Activated CD4-positive, CD25-positive, alpha-beta regulatory T cell treated with anti-CD3 and anti-CD28 coated beads, Interleukin-2, amount 50 U/mL, for 24 hours (primary cell): ENCODE measurements around the gene ELF1.
"Not testable (repeated sequence)": the region's sequence is repeated elsewhere in the genome, so short reads cannot be mapped to it uniquely, and the experiment has no call there.

Experiments
- ATAC-seq, 2 donors: fragments of 150-1000 bp; cut with Tn5 transposase; one replicate each; pipeline ENCODE4 v1.10.0; 2021; ENCODE audit warnings: mild to moderate bottlenecking in 1 of 2, moderate library complexity in 1 of 2

Gene ELF1

DNA sequence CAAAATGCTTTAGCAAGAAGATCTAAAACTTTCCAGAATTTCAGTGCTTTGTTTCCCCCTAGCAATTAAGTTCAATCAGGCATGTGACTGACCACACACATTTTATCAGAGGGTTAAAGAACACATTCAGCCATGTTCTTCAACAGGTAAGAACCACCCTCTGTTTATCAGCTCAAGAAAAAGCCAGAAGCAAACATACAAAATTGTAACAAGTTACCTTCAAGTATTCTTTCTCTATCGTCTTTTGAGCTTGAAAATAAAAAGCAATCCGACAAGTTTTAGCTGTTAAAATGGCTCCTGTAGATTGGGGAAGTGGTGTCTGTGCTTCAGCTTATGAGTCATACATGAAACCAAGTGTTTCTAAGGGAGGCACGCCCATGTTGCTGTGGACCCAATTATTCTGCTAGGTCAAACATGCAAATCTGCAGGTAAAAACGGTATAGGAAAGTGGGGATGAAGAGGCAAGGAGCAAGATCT lies at the start of gene ELF1:
Gene ELF1 (minus strand): TSS at position 306 of the 477 bp plus-strand sequence. CDS start 37,262 bp downstream, outside the sequence.
- peak; percentile 85 to 86 for ATAC-seq

DNA sequence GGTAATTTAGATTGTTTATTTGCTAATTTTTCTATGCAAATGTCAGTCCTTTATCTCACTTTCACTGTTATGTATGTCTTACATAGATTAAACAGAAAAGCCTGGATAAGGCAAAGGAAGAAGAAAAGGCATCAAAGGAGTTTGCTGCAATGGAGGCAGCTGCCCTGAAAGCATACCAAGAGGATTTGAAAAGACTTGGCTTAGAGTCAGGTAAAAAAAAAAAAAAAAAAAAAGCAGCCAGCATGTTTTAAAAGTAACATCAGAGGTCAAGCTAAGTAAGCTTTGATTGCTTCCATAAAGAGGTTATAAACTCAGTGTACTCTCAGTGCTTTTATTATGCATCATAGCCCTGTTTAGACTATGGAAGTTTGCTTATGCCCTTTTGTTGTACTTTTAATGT lies 46.0 kb upstream of the ELF1 start:
- no peak for ATAC-seq

DNA sequence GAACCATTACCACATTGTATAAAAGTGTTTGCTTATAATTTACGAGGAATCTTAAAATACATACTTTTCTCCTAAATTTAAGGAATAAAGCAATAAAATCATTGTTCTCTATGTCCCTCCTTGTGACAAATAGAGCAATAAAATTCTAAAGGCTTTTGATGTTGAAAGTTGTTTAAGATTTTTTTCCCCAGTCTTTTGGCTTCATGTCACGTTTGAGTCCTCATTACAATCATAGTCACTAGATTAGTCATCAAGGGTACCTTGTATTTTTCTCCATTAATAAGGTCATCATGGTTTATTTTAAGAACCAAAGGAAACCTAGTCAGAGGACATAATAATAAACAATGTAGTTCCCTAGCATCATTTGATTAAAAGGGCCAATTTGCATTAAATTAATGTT lies 45.4 kb upstream of the ELF1 start:
- no peak for ATAC-seq

DNA sequence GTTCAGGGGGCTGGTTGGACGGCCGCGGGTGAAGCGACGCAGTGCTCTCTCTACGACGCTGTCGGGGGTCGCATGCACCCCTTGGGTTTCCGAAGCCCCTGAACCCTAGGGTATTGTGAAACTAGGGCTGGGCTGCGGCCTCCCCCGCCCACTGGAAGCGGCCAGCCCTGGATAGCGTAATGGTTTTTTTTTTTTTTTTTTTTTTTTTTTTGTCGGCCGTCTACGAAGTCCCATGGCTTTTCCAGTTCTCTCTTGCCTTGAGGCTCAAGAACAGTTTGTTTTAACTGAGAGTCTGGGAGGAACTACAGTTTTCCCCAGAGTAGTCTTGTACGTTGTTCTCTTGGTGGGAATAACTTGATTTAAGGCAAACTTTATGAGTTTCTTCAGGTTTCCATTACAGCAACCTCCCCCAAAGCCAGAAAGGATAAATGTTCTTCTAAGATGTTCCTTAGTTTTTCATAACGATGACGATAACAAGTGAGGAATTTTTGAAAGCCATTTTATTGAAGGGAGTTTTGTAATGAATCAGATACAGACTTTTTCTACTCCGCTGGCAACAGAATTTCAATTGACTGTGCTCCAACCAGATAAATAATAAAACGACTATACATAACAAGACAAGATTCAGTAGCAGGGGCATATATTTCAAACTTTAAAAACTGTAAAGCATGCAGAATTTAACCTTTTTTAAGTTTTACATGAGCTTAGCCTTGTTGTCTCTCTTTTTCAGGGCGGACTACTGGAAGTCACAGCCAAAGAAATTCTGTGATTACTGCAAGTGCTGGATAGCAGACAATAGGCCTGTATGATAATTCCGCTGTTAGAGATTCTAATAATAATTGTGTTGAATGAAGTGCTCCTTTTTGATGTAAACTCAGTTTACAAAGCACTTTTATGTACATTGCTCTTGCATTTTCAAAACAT lies 43.1 kb upstream of the ELF1 start:
- ATAC-seq, result peak; percentile 3 to 9

DNA sequence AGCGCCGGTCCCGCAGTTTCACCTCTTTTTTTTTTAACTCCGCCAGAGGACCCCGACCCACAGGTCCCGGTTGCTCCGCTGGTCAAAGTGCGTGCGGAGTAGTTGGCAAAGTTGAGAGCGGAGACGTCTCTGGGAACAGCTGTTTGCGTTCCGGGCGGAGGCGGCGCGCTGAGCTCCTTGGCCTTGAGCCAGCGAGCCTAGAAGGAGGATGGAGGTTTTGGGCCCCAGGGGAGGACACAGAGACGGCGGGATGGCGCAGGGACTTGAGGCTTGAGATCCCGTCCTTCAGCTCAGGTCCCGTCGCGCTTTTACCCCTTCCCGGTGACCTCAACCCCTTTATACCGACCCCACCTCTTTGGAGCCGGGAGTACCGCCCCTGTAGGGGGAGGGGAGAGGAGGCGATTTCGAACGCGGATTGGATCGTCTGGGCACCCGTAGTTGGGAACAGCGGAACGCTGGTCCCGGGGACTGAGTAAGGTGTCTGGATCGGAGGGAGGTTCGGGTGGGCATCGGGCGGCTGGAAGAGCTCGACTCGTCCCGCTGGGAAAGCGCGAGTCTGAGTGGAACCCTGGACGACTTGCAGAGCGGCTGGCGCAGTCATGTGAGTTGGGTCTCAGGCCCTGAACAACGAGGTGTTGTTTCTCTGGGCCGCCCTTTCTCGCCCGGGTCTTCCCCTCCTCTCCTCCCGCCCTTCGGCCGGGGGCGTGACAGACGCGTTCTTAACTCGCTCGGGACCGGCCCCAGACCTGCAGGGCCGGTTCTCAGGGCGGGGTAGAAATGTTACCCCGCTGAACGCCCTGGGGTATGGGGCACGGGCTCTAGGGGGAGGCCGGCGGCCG lies 42.2 kb upstream of the ELF1 start, which contains the start of gene WBP4:
Gene WBP4 (plus strand): TSS at position 435 of the 839 bp plus-strand sequence. CDS start 165 bp downstream, at position 600.
- peak; percentile 68 to 69 for ATAC-seq

DNA sequence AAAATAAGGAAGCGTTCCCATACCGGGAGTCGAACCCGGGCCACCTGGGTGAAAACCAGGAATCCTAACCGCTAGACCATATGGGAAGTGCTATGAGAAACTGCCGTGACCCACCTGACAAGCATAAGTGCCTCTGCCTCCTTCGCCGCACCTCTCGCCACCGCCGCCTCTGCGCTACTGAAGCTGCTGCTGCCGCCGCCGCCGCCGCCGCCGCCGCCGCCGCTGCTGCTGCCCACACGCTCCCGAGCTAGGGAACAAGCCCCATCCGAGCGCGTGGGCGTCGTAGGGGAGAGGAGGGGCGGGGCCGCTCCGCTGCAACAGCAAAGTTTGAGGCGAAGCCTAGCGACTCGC lies 41.6 kb upstream of the ELF1 start:
- ATAC-seq, result peak; percentile 50 to 62

DNA sequence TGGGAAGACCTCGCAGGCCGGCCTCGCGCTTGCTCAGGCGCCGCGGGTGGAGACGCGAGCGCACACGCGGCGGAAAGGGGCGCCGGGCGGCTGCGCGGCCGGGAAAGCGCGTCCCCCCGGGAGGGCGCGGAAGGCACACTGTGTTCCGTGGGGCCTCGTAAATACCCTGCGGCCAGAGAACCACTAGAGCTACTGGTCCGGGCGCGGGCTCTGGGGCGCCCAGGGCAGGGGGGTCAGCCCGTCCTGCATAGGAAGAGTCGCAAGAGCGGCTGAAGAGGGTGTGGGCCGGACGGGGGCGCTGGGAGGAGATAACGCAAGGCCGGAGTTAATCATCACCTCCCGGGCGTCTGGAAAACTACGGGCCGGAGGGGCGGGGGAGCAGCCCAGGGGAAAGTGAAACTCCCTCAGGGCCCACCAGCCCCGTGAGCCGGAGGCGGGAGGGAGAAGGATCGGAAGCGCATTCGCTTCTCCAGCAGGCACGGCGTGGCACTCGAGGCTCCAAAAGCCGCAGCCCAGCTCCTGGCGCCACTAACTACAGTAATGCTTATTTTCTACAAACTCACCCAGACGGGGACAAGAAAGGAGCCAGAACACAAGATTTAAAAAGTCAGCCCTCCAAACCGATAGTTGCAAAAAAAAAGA lies 41.1 kb upstream of the ELF1 start:
- peak; percentile 26 to 29 for ATAC-seq

DNA sequence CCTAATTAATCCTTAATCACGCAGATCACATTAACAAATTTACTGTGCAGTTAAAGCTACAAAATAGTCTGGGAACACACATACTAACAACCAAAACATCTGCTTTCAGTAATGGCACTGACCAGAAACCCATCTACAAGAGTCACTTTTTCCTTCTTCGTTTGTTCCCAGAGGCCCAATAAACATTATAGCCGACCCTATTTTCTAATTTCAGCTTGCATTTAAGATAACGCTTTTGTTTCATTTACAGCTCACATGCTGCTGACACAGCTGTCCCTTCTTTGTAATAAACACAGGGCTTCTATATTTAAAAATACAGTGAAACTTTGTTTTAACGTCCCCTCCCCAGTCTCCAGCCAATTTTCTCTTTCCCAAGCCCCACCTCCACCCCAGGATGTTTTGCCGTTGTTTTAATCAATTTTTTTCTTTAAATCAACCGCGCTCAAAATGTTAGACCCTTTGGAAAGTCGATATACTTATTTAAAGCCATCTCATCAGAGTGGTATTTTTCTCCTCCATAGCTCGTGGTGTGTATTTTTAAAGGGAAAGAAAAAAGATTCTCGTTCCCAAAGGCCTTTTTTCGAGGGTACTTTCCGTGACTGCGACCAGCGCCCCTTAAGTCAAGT lies 40.5 kb upstream of the ELF1 start:
- ATAC-seq, result no peak

DNA sequence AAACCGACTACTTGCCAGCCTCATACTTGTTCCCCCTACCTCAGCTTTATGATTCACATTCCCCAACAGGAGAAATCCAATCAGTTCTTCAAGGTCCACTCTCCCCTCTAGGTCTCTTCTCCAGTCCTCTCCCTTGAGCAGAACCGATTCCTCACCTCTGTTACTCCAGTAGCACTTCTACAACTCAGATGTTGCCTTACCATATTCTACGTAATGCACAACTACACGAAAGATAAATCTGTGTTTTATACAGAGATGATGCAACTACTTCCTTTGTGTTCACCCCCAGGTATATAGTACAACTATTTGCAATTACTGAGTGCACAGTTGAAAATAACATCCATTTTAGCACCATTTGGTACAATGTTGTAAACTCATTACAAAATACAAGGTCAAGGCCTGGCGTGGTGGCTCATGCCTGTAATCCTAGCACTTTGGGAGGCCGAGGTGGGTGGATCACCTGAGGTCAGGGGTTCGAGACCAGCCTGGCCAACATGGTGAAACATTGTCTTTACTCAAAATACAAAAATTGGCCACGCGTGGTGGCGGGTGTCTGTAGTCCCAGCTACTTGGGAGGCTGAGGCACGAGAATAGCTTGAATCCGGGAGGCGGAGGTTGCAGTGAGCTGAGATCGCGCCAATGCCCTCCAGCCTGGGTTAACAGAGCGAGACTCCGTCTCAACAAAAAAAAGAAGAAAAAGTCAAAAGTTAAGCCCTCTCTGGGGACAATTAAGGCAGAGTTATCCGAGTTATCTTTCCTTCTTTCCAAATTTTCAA lies 39.4 kb upstream of the ELF1 start:
- ATAC-seq, result no peak

DNA sequence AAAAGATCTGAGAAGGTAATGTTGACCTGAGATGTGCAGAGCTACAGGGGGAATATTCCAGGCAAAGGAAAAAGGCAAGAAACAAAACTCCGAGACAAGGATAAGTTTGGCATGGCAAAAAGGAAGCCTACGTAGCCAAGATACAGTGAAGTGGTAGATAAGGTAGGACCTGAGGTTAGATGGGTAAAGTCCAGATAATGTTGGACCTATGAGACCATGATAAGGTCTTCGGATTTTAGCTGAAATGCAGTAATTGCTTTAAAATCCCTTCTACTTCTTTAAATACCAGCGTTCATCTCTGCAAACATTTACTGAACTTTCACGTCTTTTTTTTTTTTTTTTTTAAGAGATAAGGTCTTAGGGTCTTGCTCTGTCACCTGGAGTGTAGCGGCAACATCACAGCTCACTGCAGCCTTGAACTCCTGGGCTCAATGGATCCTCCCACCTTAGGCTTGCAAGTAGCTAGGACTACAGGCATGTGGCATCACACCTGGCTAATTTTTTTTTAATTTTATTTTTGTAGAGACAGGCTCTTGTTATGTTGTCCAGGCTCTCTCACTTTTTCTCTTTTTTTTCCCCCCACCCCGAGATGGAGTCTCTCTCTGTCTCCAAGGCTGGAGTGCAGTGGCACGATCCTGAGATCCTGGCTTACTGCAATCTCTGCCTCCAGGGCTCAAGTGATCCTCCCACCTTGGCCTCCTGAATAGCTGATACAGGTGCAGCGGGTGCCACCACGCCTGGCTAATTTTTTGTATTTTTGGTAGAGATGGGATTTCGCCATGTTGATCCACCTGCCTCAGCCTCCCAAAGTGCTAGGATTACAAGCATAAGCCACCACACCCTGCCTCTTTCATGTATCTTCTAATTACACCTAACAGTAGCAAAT lies 38.0 kb upstream of the ELF1 start:
- ATAC-seq, result no peak

DNA sequence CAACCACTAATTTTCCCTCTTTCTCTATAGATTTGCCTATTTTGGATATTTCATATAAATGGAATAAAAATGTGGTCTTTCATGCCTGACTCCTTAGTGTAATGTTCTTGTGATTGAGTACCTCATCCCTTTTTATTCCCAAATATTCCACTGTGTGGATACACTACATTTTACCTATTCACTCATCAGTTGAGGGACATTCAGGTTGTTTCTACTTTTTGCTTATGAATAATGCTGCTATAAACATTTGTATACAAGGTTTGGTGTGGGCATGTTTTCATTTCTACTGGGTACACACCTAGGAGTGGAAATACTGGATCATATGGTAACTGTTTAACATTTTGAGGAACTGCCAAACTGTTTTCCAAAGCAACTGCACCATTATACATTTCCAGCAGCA lies 37.1 kb upstream of the ELF1 start:
- no peak for ATAC-seq

DNA sequence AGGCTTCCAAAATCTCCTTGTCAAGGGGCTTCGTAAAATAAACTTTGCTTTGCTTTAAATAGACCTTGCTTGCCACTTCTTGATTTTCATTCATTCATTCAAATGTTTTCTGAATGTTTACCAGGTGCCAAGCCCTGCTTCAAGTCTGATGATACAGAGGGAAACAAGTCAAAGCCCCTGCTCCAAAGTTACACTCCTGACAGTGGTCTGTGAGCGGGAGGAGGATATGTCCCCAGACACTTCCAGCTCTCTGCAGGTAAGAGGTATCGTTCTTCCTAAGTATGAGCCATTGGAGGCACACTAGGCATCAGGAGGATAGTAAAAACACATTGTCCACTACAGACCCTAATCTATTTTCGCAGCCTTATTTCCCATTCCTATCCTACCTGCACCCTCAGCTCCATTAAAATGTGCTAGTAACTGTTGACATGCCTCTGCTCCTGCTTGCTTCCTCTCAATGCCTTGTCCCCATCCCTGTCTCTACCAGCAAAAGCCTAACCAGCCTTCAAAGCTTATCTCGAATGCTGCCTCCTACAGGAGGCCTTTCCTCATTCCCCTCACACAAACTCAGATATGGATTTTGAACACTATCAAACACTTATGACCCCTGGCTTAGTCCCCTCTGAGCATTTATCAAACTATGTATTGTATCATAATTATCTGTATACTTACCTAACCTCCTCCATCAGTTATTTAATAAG lies 36.0 kb upstream of the ELF1 start:
- no peak for ATAC-seq

DNA sequence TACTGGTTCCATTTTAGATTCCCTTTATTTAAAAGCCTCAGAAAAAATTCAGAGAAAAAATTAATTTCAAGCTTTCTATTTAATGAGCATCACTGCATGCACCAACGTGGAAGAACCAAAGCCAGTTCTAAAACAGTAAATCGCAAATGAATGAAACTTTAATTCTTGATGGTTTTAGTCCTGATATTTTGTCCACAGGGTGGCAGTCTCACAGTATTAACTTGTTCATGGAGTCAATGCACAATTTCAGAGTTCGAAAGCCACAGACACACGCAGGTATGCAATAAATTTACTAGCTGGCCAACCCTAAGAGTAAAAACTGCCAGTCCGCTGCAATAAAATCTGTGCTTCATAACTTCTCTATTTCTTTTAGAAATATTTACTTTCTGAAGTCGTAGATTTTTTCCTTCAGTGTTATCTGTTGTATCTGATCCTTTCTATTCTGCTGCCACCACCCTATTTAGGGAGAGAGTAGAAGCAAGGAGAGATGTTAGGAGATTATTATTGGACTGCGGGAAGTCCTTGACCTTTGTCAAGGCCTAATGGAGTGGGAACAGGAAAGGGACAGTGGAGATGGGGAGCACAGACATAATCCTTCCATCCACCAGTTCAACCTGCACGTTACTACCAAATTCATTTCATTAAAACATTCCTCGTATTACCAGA lies 35.2 kb upstream of the ELF1 start:
- ATAC-seq, result peak in 1 of 2 donors; percentile 42

DNA sequence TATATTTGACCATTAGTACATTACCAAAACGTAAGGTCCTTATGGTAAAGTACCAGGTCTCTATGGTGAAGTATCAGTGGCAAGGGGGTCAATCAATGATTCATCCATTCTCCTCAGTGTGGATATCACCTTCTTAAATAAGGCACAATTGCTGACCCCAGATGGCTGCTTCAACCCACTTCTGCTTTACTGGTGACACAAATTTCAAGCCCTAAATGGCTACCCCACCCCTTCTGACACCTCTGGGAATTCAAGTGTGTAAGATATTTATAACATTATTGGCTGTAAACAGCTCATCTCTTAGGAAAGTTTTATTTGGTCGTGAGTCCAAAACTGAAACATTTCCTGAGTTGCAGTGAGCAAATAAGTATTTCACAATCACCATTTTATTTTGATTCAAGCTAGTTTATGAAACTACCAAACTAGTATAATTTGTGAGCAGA lies 34.3 kb upstream of the ELF1 start:
- peak in 1 of 2 donors; percentile 24 for ATAC-seq

DNA sequence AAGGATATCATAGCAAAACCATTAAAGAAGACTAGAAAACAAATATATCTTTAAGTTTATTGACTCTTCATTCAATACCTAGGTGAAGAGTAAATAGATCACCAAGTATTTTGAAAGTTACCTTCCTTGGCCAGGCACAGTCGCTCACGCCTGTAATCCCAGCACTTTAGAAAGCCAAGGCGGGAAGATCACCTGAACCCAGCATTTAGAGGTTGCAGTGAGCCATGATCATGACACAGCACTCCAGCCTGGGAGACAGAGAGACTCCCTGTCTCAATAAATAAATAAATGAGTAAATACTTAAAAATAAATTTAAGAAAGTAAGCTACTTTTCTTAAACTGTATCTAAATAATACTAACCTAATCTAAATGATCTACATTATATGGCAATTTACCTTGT lies 33.3 kb upstream of the ELF1 start:
- no peak for ATAC-seq

DNA sequence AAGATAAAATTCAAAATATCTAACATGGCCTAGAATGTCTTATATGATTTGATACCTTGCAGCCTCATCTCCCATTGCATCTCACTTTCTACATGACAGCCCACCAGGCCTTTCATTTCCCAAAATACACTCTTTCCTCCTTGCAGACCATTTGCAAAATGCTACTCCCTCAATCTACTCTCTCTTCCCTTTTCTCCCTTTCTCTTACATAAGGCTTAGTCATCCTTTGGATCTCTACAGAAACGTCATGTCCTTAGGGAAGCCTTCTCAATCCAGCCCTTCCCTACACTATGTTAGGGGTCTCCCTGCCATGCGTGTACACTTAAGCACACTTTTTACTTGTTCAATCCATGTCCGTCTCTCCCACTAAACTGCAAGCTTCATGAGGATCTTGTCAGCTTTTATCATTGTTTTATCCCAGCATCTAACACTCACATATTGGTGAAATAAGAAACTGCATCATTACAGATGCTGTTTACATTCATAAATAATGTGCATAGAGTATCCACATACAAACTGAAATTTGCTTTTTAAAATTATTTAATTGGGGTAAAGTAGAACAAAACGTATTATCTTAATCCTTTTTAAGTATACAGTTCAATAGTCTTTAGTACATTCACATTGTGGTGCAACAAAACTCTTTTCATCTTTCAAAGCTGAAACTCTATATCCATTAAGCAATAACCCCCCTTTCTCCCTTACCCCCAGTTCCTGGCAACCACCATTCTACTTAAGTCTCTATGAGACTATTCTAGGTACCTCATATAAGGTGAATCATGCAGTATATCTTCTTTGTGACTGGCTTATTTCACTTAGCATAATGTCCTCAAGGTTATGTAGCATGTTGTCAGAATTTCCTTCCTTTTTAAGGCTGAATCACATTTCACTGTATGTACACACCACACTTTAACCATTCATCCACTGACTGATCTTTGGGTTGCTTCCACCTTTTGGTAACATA lies 30.6 kb upstream of the ELF1 start:
- peak; percentile 90 to 92 for ATAC-seq

DNA sequence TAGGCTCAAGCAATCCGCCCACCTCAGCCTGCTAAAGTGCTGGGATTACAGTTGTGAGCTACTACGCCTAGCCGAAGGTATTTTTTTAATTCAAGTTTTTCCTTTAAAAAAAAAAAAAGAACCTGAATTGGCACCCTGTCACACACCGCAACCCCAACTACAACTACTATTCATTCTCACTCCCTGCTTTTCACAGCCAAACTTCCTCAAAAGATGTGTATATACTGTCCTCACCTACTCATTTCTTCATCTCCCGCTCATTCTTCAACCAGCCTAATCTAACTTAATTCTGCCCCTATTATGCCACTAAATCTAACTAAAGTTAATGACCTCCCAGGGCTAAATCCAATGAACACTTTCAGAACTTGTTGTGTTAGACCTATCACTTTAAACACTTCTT lies 29.5 kb upstream of the ELF1 start:
- ATAC-seq, result no peak

DNA sequence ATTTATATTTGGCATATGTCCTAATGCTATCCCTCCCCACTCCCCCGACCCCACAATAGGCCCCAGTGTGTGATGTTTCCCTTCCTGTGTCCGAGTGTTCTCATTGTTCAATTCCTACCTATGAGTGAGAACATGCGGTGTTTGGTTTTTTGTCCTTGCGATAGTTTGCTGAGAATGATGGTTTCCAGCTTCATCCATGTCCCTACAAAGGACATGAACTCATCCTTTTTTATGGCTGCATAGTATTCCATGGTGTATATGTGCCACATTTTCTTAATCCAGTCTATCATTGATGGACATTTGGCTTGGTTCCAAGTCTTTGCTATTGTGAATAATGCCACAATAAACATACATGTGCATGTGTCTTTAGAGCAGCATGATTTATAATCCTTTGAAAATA lies 23.3 kb upstream of the ELF1 start:
- ATAC-seq, result not testable (repeated sequence)
